ENCODE measurements around the gene AP2B1. TPM values are rescaled to one million over a fixed set of nuclear protein-coding genes. Genes with fewer than 3 reads are reported as not detected.

The AP2B1 gene
- total RNA-seq, 2 donors from 2014 or later, result 255 to 258 TPM

DNA sequence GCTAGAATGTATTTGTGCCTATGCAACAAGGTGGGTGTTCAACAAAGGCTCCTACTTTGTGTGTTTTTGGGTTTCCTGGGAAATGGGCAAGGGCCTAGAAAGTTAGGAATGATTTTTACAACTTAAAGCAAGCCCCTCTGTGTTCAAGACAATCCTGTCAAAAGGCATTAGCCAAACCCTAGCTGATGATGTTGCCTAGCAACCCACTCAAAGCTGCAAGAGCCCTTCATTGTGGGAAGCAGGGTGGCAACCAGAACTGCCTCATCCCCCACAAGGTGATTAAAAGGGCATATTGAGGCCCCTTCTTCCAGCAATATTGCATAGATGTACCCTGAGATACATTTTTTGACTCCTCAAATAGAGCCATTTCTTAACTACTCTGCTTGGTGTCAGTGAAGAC, 128.3 kb downstream of the AP2B1 start:
- Histone ChIP-seq H3K27me3 (ENCODE audit: control insufficient read depth, insufficient read depth, low read length, poor library complexity, severe bottlenecking) (no peaks in the 10 kb centered on the region), H3K9me3 (ENCODE audit: control insufficient read depth, low read length) (no peaks in the 10 kb centered on the region), H3K4me1 (ENCODE audit: control insufficient read depth, insufficient read depth, low read length) (peaks cover 6% of the 10 kb centered on the region), H3K4me3 (ENCODE audit: low read length) (no peak overlapping the region), H3K9ac (ENCODE audit: extremely low read depth, low read length, poor library complexity, severe bottlenecking) (no peak overlapping the region), H3K36me3 (ENCODE audit: control insufficient read depth, insufficient read depth, low read length) (peaks cover 77% of the 10 kb centered on the region), H3K27ac (ENCODE audit: low read depth, low read length) (no peak overlapping the region)
- Mint-ChIP-seq H3K9me3 (no peaks in the 10 kb centered on the region), H3K27ac (no peak overlapping the region), H3K27me3 (ENCODE audit: insufficient read depth) (no peaks in the 10 kb centered on the region), H3K4me3 (no peak overlapping the region), H3K36me3 (ENCODE audit: low read depth) (peaks cover 38% of the 10 kb centered on the region), H3K4me1 (peaks cover 14% of the 10 kb centered on the region)
- TF ChIP-seq, protein P1, sequence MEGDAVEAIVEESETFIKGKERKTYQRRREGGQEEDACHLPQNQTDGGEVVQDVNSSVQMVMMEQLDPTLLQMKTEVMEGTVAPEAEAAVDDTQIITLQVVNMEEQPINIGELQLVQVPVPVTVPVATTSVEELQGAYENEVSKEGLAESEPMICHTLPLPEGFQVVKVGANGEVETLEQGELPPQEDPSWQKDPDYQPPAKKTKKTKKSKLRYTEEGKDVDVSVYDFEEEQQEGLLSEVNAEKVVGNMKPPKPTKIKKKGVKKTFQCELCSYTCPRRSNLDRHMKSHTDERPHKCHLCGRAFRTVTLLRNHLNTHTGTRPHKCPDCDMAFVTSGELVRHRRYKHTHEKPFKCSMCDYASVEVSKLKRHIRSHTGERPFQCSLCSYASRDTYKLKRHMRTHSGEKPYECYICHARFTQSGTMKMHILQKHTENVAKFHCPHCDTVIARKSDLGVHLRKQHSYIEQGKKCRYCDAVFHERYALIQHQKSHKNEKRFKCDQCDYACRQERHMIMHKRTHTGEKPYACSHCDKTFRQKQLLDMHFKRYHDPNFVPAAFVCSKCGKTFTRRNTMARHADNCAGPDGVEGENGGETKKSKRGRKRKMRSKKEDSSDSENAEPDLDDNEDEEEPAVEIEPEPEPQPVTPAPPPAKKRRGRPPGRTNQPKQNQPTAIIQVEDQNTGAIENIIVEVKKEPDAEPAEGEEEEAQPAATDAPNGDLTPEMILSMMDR (conservative IDR thresholded peaks at IDR 0.05), result no peak
- DNase-seq, result no peak

DNA sequence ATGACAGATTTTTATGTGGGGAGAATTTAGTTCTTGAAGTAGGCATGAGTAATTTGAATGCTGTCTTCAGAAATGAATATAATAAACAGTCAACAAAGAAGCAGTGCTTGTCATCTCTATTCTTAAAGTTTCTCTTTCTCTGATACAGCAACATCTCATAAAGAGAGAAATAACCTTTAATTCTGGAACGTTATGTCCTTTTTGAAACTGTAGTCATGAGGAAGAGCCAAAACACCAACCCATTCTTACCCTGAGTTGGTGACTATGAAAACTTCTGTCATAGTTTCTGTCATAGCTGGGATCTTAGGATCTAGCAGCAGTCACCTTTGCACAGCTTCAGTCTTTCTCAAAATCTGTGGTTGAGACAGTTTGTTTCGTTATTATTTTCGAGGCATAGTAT, 129.1 kb downstream of the AP2B1 start:
- no peaks in the 10 kb centered on the region for H3K9me3 ChIP-seq (ENCODE audit: control insufficient read depth, low read length)
- peaks cover 34% of the 10 kb centered on the region for H3K36me3 Mint-ChIP-seq (ENCODE audit: low read depth)
- H3K4me3 ChIP-seq (ENCODE audit: low read length), result no peak overlapping the region
- H3K36me3 ChIP-seq (ENCODE audit: control insufficient read depth, insufficient read depth, low read length), result peaks cover 75% of the 10 kb centered on the region
- H3K27ac ChIP-seq (ENCODE audit: low read depth, low read length), result no peak overlapping the region
- no peaks in the 10 kb centered on the region for H3K9me3 Mint-ChIP-seq
- no peak overlapping the region for H3K27ac Mint-ChIP-seq
- no peaks in the 10 kb centered on the region for H3K27me3 Mint-ChIP-seq (ENCODE audit: insufficient read depth)
- TF ChIP-seq, protein P1 (conservative IDR thresholded peaks at IDR 0.05), result no peak
- no peak overlapping the region for H3K4me3 Mint-ChIP-seq
- H3K4me1 Mint-ChIP-seq, result peaks cover 14% of the 10 kb centered on the region
- no peak overlapping the region for H3K9ac ChIP-seq (ENCODE audit: extremely low read depth, low read length, poor library complexity, severe bottlenecking)
- DNase-seq, result no peak
- 95 to 100% methylated on average over 2 to 3 of the region's 3 CpGs for WGBS, 2 experiments (ENCODE audit: insufficient coverage in 1 of 2, insufficient read length in 1 of 2)
- peaks cover 6% of the 10 kb centered on the region for H3K4me1 ChIP-seq (ENCODE audit: control insufficient read depth, insufficient read depth, low read length)
- no peaks in the 10 kb centered on the region for H3K27me3 ChIP-seq (ENCODE audit: control insufficient read depth, insufficient read depth, low read length, poor library complexity, severe bottlenecking)

DNA sequence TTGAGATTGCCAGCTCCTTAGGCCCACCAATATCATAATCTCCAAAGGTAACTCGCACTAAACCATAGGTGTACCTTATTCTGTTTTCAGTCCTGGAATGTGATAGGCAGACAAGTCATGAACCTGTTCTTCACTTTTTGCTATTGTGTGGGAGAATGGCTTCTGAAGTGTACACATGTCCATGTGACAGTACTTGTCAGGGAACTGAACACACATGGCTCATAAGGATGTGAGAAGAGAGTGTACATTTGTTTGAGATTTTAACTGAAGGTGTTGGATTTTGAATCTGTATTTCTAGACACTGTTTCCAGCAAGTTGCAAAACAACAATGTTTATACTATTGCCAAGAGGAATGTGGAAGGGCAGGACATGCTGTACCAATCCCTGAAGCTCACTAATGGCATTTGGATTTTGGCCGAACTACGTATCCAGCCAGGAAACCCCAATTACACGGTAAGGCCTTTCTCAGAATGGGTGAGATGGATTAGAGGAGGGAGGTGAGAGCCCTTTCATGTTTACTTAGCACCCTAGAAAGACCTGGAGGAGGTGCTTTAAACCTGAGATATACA, 129.9 kb downstream of the AP2B1 start:
- Histone ChIP-seq H3K9ac (ENCODE audit: extremely low read depth, low read length, poor library complexity, severe bottlenecking) (no peak overlapping the region), H3K9me3 (ENCODE audit: control insufficient read depth, low read length) (no peaks in the 10 kb centered on the region), H3K27me3 (ENCODE audit: control insufficient read depth, insufficient read depth, low read length, poor library complexity, severe bottlenecking) (no peaks in the 10 kb centered on the region), H3K36me3 (ENCODE audit: control insufficient read depth, insufficient read depth, low read length) (peaks cover 81% of the 10 kb centered on the region), H3K4me1 (ENCODE audit: control insufficient read depth, insufficient read depth, low read length) (peaks cover 6% of the 10 kb centered on the region), H3K4me3 (ENCODE audit: low read length) (no peak overlapping the region), H3K27ac (ENCODE audit: low read depth, low read length) (no peak overlapping the region)
- no peaks in the 10 kb centered on the region for H3K9me3 Mint-ChIP-seq
- H3K27ac Mint-ChIP-seq, result no peak overlapping the region
- no peak for DNase-seq
- TF ChIP-seq, protein P1 (conservative IDR thresholded peaks at IDR 0.05), result no peak
- peaks cover 32% of the 10 kb centered on the region for H3K36me3 Mint-ChIP-seq (ENCODE audit: low read depth)
- H3K4me3 Mint-ChIP-seq, result no peak overlapping the region
- H3K27me3 Mint-ChIP-seq (ENCODE audit: insufficient read depth), result no peaks in the 10 kb centered on the region
- peaks cover 14% of the 10 kb centered on the region for H3K4me1 Mint-ChIP-seq
- 96 to 100% methylated on average over 3 to 4 of the region's 4 CpGs for WGBS, 2 experiments (ENCODE audit: insufficient coverage in 1 of 2, insufficient read length in 1 of 2)
